B cell (primary cell): Measurements from ENCODE around the gene IL34. TPM values are rescaled to one million over a fixed set of nuclear protein-coding genes. Genes with fewer than 3 reads are reported as not detected.
A peak's percentile ranks its signal among the peaks of the same experiment; 100 is the strongest.

Experiments used
- ATAC-seq: fragments of 200-7000 bp; cut with Tn5 transposase; one replicate; pipeline ENCODE4 v1.10.0; 2021; ENCODE audit warnings: low read depth, mild to moderate bottlenecking, moderate number of reproducible peaks, moderate library complexity
- CTCF ChIA-PET: fragments of 350-600 bp; sonication (Branson Sonifier 250); formaldehyde crosslinking; loops from one replicate; lab custom pipeline; 2021; ENCODE audit warnings: antibody characterized with exemption, inconsistent platforms; lab: Charles Lee
- POLR2A ChIA-PET: fragments of 350-600 bp; sonication (Branson Sonifier 250); formaldehyde crosslinking; loops from one replicate; lab custom pipeline; 2021; ENCODE audit warnings: antibody characterized with exemption; lab: Charles Lee
- DNase-seq: peaks from one replicate; pipeline ENCODE4 v3.0.0; 2013
- H2AFZ ChIP-seq: 2 replicates; pipeline ENCODE4 v1.6.1; 2012; ENCODE audit warnings: mild to moderate bottlenecking, low read depth, low read length; ENCODE audit not compliant: insufficient read depth, poor library complexity, severe bottlenecking
- H3K27ac ChIP-seq, 2 donors: 1 replicate in 1 of 2; 2 replicates in 1 of 2; pipeline ENCODE4 v1.5.1; 2012 to 2013; ENCODE audit warnings: low read length in 2 of 2, mild to moderate bottlenecking in 2 of 2, moderate library complexity in 1 of 2
- H3K27me3 ChIP-seq, 4 experiments: fragments of 200-600 bp in 1 of 4; sonication (generic) in 1 of 4; replicated peaks in 1 of 4; 1 replicate in 2 of 4; 2 replicates in 2 of 4; pipeline versions ENCODE4 v1.6.1 to v1.7.0; 2013 to 2016; ENCODE audit warnings: low read length in 3 of 4, mild to moderate bottlenecking in 2 of 4, mixed read lengths in 1 of 4, moderate library complexity in 1 of 4; ENCODE audit not compliant: insufficient read depth in 4 of 4, control insufficient read depth in 3 of 4; ENCODE audit errors: control extremely low read depth in 1 of 4
- H3K36me3 ChIP-seq, 2 experiments: replicated peaks in 1 of 2; 1 replicate in 1 of 2; 2 replicates in 1 of 2; pipeline versions ENCODE4 v1.6.1 to v1.7.1; 2013; ENCODE audit warnings: low read length in 1 of 2; ENCODE audit not compliant: insufficient read depth in 2 of 2, control insufficient read depth in 1 of 2; ENCODE audit errors: control extremely low read depth in 1 of 2, extremely low read depth in 1 of 2
- H3K4me1 ChIP-seq, 2 donors: fragments of 200-600 bp in 1 of 2; sonication (generic) in 1 of 2; 1 replicate in 1 of 2; 2 replicates in 1 of 2; pipeline versions ENCODE4 v1.5.1 to v1.6.1; 2013 to 2017; ENCODE audit warnings: low read length in 2 of 2; ENCODE audit not compliant: control insufficient read depth in 2 of 2, insufficient read depth in 2 of 2
- H3K4me2 ChIP-seq: replicated peaks from 2 replicates; pipeline ENCODE3; 2012; ENCODE audit warnings: mild to moderate bottlenecking, low read depth, low read length; ENCODE audit not compliant: poor library complexity, severe bottlenecking
- H3K4me3 ChIP-seq, 5 experiments: fragments of 200-600 bp in 1 of 5; sonication (generic) in 1 of 5; 1 replicate in 3 of 5; 2 replicates in 2 of 5; pipeline versions ENCODE4 v1.5.1 to v1.7.0; 2011 to 2016; ENCODE audit warnings: low read length in 4 of 5, mild to moderate bottlenecking in 4 of 5, low read depth in 2 of 5, control low read depth in 1 of 5, moderate library complexity in 1 of 5; ENCODE audit not compliant: insufficient read depth in 1 of 5; ENCODE audit errors: control extremely low read depth in 1 of 5, extremely low read depth in 1 of 5
- H3K79me2 ChIP-seq: fragments of 200-600 bp; sonication (generic); one replicate; pipeline ENCODE4 v1.6.0; 2016; ENCODE audit warnings: low read length; ENCODE audit not compliant: control insufficient read depth, insufficient read depth
- H3K9ac ChIP-seq: fragments of 200-600 bp; sonication (generic); 2 replicates; pipeline ENCODE4 v1.6.1; 2017; ENCODE audit warnings: mild to moderate bottlenecking, low read length, moderate library complexity
- H3K9me3 ChIP-seq, 3 donors: one replicate each; pipeline versions ENCODE4 v1.6.1 to v1.7.1; 2013; ENCODE audit warnings: low read length in 2 of 3; ENCODE audit not compliant: control insufficient read depth in 2 of 3, insufficient read depth in 1 of 3; ENCODE audit errors: control extremely low read depth in 1 of 3
- H4K20me1 ChIP-seq: 2 replicates; pipeline ENCODE4 v1.6.0; 2012; ENCODE audit warnings: mild to moderate bottlenecking, low read length; ENCODE audit not compliant: insufficient read depth, control insufficient read depth, poor library complexity, severe bottlenecking
- H3K27ac Mint-ChIP-seq: one replicate; pipeline ENCODE4 v1.8.0; 2021; ENCODE audit warnings: mixed read lengths
- H3K27me3 Mint-ChIP-seq: one replicate; pipeline ENCODE4 v1.8.0; 2021; ENCODE audit warnings: mixed read lengths
- H3K4me1 Mint-ChIP-seq: one replicate; pipeline ENCODE4 v1.8.0; 2021; ENCODE audit warnings: mixed read lengths
- H3K4me3 Mint-ChIP-seq: one replicate; pipeline ENCODE4 v1.8.0; 2021; ENCODE audit warnings: mixed read lengths
- H3K9me3 Mint-ChIP-seq: one replicate; pipeline ENCODE4 v1.8.0; 2022; ENCODE audit warnings: mixed read lengths; ENCODE audit not compliant: insufficient read depth
- EZH2 ChIP-seq: IDR thresholded peaks from 2 replicates; pipeline ENCODE4 v1.6.1; 2012; ENCODE audit warnings: borderline replicate concordance, low read depth, mild to moderate bottlenecking, moderate library complexity, low read length; ENCODE audit not compliant: insufficient read depth, poor library complexity, severe bottlenecking
- WGBS: methylation state at CpG from one replicate; pipeline ENCODE4 v1.1.5; 2013; ENCODE audit warnings: missing lambda C conversion rate; ENCODE audit not compliant: insufficient coverage; 5-methylcytosine and 5-hydroxymethylcytosine counted together
- intact Hi-C: fragments of 100-400 bp; cut with micrococcal nuclease; formaldehyde crosslinking; loops from one replicate; pipeline ENCODE4 v1.10.0; 2022
- polyA plus RNA-seq: library from polyadenylated mRNA; depleted of rRNA; stranded (reverse); fragments of >200 nt; gene quantifications from 2 replicates; pipeline ENCODE4 v1.2.3, GENCODE V29; 2012
- total RNA-seq, 2 donors: library from RNA; stranded (reverse); fragments of 120-200 nt in 1 of 2; gene quantifications; 1 replicate in 1 of 2; 2 replicates in 1 of 2; pipeline versions ENCODE4 v1.2.3 to v1.2.4, GENCODE V29; 2013 to 2022
- TF ChIP-seq, protein P1 (sequence below): fragments of 200-600 bp; IDR thresholded peaks from one replicate; pipeline ENCODE4 v1.8.0; 2022; ENCODE audit warnings: antibody characterized with exemption, mild to moderate bottlenecking

IL34 gene
- total and polyA plus RNA-seq, 2 donors (not counting 1 experiment from before 2014, with no cell fraction given) = 0.09 TPM; not detected in 1

DNA sequence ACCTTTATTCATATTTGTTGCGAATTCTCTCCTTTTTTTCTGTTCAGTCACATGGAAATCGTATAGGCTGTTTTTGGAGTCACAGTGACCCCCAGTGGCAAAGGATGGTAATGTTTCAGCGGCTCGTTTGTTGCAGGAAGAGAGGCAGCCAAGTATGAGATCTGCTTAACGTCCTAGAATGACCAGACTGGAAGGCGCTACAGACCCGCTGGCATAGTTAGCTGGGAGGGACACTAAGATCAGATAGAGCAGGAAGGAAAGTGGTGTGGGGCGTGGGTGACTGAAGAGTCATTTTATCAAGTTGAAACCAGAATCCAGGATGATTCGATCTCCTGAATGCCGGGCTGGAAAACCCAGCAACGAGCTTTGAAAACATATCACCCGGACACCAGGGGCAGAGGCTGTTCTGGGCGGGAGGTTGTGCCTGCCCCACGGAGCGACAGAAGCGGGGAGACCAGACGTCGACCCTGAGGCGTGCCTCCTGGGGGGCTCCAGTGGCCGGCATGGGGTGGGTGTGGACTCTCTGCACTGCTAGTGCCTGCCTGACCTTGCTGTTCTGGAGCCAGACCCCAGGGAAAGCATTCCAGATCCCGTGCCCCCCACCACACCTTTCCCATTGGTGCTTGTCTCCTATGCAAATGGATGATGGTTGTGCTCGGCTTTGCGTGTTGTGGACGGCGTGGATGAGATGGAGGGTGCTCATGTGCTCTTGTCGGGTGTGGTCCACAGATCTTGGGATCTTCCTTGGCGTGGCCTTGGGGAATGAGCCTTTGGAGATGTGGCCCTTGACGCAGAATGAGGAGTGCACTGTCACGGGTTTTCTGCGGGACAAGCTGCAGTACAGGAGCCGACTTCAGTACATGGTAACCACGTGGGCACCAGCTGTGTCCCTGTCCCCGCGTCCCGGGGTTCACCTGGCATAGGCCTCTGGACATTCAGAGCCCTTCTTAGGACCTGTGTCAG is 7.7 kb downstream of the IL34 start:
- H3K9ac ChIP-seq = no peak overlapping the region
- ChIA-PET POLR2A (no interaction called here), CTCF (interaction anchor here (0.7 to 3.5 kb wide), 11 partner anchors 58 to 758 kb away, joined by 3 to 12 read pairs (median 3); no protein-coding TSS in a partner anchor)
- no peaks in the 10 kb centered on the region for H3K79me2 ChIP-seq
- no peak overlapping the region for H3K27ac Mint-ChIP-seq
- peak overlapping the region; percentile 62 for H3K4me2 ChIP-seq
- no peaks in the 10 kb centered on the region for H3K9me3 ChIP-seq
- peak overlapping the region; percentile 3 for H3K4me3 Mint-ChIP-seq
- peak overlapping the region; percentile 76 for H2AFZ ChIP-seq
- intact Hi-C loops = loop anchor here (1.0 to 10.0 kb wide), 2 partner anchors 146 to 489 kb away; no protein-coding TSS in a partner anchor
- H3K4me1 Mint-ChIP-seq = peaks cover 4% of the 10 kb centered on the region
- no peaks in the 10 kb centered on the region for H3K9me3 Mint-ChIP-seq
- H4K20me1 ChIP-seq = no peaks in the 10 kb centered on the region
- peaks cover 2 to 5% of the 10 kb centered on the region in 2 donors for H3K4me1 ChIP-seq
- H3K27me3 Mint-ChIP-seq = peaks cover 3% of the 10 kb centered on the region
- peak; percentile 88 for ATAC-seq
- no peak for TF ChIP-seq EZH2
- TF ChIP-seq, protein P1, sequence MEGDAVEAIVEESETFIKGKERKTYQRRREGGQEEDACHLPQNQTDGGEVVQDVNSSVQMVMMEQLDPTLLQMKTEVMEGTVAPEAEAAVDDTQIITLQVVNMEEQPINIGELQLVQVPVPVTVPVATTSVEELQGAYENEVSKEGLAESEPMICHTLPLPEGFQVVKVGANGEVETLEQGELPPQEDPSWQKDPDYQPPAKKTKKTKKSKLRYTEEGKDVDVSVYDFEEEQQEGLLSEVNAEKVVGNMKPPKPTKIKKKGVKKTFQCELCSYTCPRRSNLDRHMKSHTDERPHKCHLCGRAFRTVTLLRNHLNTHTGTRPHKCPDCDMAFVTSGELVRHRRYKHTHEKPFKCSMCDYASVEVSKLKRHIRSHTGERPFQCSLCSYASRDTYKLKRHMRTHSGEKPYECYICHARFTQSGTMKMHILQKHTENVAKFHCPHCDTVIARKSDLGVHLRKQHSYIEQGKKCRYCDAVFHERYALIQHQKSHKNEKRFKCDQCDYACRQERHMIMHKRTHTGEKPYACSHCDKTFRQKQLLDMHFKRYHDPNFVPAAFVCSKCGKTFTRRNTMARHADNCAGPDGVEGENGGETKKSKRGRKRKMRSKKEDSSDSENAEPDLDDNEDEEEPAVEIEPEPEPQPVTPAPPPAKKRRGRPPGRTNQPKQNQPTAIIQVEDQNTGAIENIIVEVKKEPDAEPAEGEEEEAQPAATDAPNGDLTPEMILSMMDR = peak; percentile 88
- 55% methylated on average over 34 of the region's 35 CpGs for WGBS
- H3K4me3 ChIP-seq = peak overlapping the region in 1 of 5 experiments; percentile 15
- H3K27me3 ChIP-seq = no peaks in the 10 kb centered on the region
- no peak overlapping the region for H3K27ac ChIP-seq
- H3K36me3 ChIP-seq = no peaks in the 10 kb centered on the region
- peak; percentile 82 for DNase-seq
